Fibroblast of pulmonary artery (primary cell): ENCODE results near the gene KCP.

ENCODE experiments used
- DNase-seq: peaks from one replicate; pipeline ENCODE4 v3.0.0-alpha.2; 2010; ENCODE audit warnings: low read depth
- H3K4me3 ChIP-seq: replicated peaks from 2 replicates; pipeline ENCODE4 v1.5.1; 2011; ENCODE audit warnings: low read depth, mild to moderate bottlenecking, control low read depth, low read length, moderate library complexity
- CTCF ChIP-seq: IDR thresholded peaks from 2 replicates; pipeline ENCODE4 v1.5.1; 2011; ENCODE audit warnings: mild to moderate bottlenecking, control low read depth, low read length, inconsistent platforms; ENCODE audit errors: missing control alignments

Gene KCP

GRCh38 chr7:128891942-128892269 lies 18.6 kb downstream of the KCP start:
- DNase-seq, result no peak
- no peak for TF ChIP-seq CTCF
- no peak overlapping the region for H3K4me3 ChIP-seq

- no peak for TF ChIP-seq CTCF
- H3K4me3 ChIP-seq, result no peak overlapping the region
- DNase-seq, result no peak
Measured at GRCh38 chr7:128891110-128891941, 19.2 kb downstream of the KCP start.

- no peak for TF ChIP-seq CTCF
- no peak overlapping the region for H3K4me3 ChIP-seq
Measured at GRCh38 chr7:128890306-128891109, 20.0 kb downstream of the KCP start.

GRCh38 chr7:128889121-128889520 lies 21.4 kb downstream of the KCP start:
- no peak for TF ChIP-seq CTCF
- DNase-seq, result no peak
- no peak overlapping the region for H3K4me3 ChIP-seq

More at GRCh38 chr7:128890306-128891109, 20.0 kb downstream of the KCP start:
- no peak for DNase-seq

- no peak for TF ChIP-seq CTCF
- no peak for DNase-seq
- no peak overlapping the region for H3K4me3 ChIP-seq
Measured at GRCh38 chr7:128888756-128889095, 21.8 kb downstream of the KCP start.

GRCh38 chr7:128888039-128888755 lies 22.3 kb downstream of the KCP start:
- DNase-seq, result no peak
- H3K4me3 ChIP-seq, result no peak overlapping the region
- TF ChIP-seq CTCF, result no peak
